Limb (tissue), 2 donors: ENCODE data around the gene GHITM.
"Not testable (repeated sequence)": the region's sequence is repeated elsewhere in the genome, so short reads cannot be mapped to it uniquely, and the experiment has no call there.

Experiments
- DNase-seq, 2 donors: peaks; one replicate each; pipeline ENCODE4 v3.0.0-alpha.2; 2016; ENCODE audit errors: extremely low spot score in 2 of 2

Gene GHITM

DNA sequence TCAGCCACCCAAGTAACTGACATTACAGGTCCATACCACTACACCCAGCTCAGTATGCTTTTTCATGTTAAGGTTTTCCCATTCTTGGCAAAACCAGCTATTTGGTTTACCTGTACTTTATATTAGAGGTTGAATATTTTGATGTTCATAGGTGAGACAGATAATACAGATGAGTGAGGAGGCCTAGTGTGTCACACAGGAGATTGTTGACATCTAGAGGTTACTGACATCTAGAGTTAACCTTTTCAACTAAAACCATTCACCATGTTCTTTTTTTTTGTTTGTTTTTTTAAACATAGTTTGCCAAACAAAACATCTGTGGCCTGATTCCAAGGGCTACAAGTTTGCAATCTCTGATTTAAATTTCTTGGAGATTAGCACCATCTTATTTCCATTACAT lies 8.0 kb downstream of the GHITM start:
- no peak for DNase-seq

DNA sequence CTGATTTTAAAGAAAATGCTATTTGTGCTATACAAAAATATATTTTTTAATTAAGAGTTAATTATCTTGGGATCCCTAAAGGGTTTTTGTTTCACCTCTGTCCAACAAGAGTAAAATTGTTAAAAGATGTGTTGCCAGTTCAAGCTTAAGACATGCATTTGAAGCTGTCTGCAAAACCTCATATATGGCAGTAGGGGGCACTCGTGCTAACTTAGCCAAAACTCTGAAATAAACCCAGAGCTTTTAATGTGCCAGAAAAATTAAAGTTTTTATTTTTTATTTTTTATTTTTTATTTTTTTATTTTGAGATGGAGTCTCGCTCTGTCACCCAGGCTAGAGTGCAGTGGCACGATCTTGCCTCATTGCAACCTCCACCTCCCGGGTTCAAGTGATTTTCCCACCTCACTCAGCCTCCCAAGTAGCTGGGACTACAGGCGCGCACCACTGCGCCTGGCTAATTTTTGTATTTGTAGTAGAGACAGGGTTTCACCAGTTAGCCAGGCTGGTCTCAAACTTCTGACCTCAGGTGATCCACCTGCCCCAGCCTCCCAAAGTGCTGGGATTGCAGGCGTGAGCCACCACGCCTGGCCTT lies 8.8 kb downstream of the GHITM start:
- peak in 1 of 2 donors; percentile 40 for DNase-seq

DNA sequence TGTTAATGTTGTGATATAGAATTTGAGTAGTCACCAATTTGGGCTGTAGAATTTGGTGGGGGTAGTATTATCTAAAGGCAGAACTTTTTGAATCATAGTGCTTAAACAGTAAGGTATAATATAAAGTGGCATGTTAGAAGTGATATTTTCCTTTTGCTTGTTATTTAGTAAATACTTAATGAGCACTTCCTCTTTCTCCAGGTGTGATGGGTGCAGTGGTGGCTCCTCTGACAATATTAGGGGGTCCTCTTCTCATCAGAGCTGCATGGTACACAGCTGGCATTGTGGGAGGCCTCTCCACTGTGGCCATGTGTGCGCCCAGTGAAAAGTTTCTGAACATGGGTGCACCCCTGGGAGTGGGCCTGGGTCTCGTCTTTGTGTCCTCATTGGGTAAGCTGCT lies 10.5 kb downstream of the GHITM start:
- DNase-seq, result no peak

DNA sequence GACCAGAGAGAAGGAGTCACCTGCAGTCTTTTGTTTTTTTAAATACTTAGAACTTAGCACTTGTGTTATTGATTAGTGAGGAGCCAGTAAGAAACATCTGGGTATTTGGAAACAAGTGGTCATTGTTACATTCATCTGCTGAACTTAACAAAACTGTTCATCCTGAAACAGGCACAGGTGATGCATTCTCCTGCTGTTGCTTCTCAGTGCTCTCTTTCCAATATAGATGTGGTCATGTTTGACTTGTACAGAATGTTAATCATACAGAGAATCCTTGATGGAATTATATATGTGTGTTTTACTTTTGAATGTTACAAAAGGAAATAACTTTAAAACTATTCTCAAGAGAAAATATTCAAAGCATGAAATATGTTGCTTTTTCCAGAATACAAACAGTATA lies 13.5 kb downstream of the GHITM start:
- DNase-seq, result no peak

DNA sequence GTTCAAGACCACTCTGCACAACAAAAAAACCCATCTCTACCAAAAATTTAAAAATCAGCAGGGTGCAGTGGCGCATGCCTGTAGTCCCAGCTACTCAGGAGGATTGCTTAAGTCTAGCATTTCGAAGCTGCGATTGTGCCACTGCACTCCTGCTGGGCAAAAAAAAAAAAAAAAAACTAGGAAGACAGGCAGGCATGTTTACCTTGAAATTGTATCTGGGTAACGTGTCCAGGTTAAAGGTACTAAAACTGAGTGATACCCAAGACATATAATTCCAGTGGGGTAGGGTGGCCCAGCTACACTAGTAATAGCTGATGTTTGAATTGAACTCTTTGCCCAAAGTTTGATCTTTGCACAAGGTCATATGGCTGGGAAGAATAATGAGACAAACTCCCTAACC lies 16.2 kb downstream of the GHITM start:
- no peak for DNase-seq

DNA sequence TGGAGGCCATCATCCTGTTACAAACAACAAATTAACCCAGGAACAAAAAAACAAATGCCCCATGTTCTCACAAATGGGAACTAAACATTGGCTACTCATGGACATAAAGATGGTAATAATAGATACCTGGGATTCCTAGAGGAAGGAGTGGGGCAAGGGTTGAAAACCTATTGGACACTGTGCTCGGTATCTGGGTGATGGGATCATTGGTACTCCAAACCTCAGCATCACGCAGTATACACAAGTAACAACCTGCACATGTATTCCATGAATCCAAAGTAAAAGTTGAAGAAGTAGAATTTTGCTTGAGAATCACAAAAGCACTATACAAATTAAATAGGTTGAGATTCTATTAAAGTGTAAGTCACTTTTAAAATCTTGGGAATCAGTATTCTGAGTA lies 16.7 kb downstream of the GHITM start:
- no peak for DNase-seq

DNA sequence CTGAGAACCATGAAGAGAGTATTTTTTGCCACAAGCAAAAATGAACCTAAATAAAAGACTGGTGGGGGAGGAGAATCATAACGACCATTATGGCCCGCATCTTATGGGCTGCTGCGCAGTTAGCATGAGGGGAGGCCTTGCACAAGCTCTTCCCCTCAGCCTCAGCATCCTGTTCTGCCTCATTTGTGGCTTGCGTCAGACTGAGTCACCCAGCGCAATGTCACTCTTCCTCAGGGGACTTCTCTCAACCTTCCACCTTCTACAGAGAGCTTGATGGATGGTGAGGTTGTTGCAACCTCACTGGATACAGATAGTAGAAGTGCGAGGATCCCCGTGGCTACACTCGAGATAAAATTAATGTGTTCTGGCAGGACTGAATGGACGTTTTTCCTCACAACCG lies 17.5 kb downstream of the GHITM start:
- no peak for DNase-seq

DNA sequence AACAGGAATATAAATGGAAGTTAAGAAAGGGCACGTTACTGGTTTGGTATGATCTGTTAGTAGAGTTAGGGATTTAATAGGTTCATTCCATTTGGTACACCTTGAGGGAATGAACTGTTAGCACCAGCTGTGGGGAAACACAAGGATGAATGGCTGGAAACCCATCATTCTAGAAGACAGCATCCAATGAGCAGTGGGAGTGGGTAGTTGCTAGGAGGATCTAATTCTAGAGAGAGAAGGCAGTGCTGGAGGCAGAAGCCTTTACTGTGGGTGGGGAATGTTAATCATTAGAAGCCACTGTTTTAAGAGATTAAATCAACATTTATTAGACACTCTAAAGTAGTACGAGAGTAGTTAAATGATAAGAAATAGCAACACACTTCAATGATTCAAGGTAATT lies 18.8 kb downstream of the GHITM start:
- no peak for DNase-seq

DNA sequence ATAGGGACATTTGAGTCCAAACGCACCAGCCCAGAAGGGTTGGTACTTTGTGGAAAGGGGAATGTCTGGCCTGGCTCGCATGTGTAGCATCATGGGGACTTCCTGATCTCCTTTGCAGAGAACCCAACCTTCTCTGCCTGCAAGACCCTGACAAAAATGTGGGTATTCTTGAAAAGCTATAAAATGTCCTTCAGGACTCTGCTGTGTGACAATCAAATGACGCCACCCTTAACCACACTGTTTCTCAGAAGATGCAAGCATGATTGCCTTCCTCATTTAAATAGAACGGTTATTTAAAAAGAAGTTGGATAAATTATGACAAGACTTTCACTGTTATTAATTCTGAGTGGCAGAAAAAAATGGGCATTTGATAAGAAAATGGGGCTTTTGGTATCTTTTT lies 19.2 kb downstream of the GHITM start:
- no peak for DNase-seq

DNA sequence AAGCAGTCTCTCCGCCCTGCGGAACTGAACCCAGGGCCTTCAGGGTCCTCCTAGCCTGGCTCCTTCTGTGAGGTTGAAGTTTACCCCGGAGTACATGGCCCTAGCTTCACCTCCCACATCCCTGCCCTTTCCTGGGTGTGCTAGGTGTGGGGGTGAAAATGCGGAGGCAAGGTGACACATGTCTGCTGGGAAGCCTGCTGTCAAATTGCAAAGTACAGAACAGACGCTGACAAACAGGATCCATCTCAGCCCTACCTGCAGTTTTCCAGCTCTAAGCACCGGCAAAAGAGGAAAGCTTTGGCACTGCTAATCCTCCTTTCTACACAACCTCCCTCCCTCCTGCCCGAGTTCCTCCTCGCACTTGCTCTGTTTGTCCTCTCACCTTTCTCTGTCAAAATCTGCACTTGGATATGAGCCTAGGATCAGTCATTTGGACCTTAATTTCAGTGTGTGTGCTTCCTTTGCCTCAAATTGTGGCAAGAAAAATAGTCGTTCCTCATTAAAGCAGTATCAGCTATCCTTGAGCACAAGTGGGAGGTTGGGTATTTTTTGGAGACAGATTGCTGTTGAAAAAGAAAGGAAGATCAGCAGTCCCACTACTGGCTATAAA lies 19.9 kb downstream of the GHITM start:
- DNase-seq, result no peak

DNA sequence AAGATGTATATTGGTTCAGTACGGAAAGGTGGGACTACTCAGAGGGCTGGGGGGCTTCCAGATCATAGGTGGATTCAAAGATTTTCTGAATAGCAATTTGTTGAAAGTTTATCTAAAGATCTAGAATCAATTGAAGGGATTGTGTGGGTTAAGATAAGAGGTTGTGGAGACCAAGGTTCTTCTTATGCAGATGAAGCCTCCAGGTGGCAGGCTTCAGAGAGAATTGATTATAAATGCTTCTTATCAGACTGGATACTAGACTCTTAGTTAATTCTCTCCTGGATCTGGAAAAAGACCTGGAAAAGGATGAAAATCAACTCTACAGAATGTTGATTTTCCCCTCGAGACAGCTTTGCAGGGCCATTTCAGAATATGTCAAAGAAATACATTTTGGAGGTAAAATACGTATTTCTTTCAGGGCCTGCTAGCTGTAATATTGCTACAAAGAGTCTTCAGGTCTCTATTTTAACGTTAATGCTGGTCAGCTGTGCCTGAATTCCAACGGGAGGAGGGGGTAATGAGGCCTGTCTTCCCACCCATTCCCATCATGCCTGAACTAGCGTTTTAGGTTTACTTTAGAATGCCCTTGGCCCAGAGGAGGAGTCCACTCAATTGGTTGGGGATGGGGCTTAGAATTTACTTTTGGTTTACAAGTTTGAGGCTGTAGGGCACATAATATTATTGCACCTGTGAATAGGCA lies 21.5 kb downstream of the GHITM start:
- no peak for DNase-seq

DNA sequence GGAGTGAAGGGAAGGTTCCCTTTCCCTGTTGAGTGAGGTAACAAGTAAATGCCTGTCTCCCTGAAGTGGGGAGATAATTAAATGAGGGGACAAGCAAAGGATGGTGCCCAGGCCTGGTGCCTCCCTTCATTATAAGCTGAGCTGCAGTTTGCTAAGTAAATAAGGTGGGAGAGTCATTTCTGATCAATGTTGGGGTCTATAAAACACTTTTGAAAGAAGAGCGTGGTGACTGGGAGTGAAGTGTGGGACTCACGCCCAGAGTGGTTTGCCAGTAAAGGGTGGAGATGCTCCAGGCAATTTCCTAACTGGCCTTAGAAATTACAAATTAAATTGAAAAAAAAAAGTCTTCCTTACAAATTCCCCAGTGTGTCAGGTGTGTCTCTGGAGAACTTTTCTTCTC lies 24.7 kb downstream of the GHITM start:
- DNase-seq, result no peak

DNA sequence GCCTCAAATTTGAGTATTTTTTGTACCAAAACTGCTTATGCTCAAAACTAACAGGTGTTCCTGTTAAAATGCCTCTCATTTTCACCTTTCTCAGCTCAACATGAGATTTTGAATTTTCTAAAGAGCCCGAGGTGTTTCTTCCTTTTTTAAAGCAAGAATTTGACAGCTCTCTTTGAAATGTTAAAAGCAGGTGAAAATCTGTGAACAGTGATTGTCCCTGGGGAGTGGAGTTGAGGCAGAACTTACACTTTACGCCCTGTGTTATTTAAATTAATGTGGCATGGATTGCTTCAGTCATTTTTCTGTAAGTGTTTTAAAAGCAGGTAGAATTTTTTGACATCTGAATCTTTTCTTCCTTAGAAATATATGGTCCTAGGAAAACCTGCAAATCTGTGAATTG lies 25.1 kb downstream of the GHITM start:
- no peak for DNase-seq

DNA sequence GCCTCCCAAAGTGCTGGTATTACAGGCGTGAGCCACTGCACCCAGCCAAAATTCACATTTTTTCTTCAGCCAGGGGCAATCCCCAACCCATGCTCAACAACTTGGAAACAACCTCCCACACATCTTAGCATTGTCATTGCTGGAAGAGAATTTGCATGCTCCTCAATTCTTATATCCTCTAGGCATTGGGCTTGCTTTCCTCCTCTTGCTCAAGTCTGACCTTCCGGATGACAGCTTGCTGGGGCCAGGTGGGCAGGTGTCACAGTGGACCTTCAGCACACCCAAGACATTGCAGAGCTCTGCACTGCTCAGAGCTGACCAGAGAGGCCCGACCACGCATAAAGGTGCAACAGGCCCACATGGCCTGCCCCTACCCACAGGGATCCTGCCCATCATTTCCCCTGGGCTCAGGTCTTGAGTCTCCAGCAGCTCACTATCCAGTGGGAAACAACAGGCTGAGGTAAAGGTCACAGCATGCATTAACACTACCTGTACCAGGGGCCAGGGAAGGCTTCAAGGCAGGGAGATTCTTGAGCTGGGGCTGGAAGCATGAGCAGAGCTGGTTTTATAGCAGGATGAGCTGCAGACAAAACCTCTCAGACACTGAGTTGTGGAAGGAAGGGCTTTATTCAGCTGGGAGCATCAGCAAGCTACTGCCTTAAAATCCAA lies 27.4 kb downstream of the GHITM start:
- DNase-seq, result no peak

DNA sequence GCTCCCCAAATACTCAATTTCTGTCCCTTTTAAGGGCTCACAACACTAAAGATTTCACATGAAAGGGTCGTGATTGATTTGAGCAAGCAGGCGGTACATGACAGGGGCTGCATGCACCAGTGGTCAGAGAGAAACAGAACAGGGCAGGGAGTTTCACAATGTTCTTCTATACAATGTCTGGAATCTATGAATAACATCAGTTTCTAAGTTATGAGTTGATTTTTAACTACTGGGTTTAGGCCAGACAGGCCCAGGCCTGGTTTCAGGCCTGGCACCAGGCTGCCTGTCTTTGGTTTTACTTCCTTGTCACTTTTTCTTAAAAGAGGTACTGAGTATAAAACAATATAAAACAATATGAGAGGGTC lies 28.0 kb downstream of the GHITM start:
- DNase-seq, result not testable (repeated sequence)

DNA sequence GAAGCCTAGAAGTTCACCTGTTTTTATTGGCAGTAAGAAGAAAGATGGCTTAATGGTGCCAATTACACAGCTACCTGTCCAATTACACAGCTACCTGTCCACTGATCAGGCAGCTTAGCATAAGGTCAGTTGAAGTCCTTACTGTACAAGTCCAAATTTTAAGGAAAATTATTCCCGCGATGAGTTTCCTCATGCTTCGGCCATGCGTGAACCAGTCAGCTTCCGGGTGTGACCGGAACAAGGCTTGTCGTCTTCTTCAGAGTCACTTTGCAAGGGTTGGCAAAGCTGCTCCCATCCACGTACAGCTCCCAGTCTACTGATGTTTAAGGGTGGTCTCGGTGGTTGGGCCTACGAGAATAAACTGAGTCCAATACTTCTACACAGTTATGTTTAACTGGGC lies 29.1 kb downstream of the GHITM start:
- not testable (repeated sequence) for DNase-seq

DNA sequence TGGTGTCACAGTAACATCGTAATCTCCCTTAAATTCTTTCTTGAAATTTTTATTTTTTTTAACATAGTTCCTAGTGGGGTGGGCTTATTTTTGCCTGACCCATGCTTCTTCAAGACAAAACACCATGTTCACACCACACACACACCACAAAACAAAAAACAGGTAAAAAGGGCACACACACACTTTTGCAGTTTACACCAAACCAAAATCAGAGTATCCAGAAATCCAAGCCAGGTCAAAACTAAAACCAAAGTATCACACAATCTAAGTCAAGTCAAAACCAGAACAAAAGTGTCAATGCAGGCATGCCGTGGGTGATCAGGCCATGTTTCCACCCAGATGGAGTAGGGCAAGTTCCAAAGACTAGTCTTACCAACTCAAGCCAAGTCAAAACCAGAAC lies 31.9 kb downstream of the GHITM start:
- not testable (repeated sequence) for DNase-seq

DNA sequence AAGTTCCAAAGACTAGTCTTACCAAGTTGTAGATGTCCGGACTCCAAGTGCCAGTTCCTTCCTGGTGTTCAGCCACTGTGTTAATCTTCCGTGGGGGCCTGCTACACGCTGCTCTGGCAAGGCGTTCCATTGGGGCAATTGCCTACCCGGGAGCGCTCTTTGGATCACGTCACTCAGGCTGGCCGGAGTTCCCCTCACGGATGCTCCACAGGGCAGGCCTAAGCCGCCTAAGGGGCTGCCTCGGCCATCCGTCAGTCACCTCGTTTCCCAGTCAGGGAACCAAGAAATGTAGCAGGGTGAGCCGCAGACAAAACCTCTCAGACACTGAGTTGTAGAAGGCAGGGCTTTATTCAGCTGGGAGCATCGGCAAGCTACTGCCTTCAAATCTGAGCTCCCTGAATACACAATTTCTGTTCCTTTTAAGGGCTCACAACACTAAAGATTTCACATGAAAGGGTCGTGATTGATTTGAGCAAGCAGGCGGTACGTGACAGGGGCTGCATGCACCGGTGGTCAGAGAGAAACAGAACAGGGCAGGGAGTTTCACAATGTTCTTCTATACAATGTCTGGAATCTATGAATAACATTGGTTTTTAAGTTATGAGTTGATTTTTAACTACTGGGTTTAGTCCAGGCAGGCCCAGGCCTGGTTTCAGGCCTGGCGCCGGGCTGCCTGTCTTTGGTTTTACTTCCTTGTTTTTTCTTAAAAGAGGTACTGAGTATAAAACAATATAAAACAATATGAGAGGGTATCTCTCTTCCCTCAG lies 32.6 kb downstream of the GHITM start:
- not testable (repeated sequence) for DNase-seq

DNA sequence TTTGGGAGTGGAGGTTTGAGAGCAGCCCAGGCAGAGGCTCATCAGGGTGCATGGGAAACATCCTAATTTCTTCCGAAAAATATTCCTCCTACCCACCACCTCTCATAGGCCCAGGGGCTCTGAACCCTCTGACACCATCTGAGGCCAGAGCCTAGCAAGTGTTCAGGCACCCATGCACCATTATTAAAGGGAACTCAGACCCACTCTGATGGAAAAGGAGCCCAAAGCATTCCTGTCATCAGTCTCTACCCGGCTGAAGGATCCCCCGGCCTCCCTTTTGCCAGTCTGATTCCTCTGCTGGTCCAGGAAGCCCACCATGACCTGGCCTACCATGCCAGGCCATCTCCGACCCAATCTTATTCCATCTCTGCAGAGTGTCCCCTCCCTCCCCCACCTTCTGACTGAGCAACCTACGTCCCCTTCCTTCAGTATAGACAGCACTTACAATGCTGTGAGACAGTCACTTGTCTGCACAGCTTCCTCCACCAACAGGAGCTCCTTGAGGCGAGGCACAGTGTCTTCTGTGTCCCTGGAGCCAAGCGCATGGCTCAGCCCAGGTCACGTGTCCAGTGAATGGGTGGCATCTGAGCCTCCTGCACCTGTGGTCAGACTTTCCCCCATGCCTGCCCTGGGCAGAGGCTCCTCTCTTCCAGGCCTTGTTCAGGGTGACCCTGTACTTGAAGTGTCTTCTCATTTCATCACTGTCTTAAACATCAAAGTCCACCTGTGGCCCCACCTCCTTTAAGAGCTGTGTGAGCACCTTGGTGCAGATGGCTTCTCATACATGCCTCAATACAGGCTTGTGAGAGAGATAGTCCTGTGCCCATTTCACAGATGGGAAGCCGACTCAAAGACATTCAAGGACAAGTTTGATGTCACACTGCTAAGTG lies 33.4 kb downstream of the GHITM start:
- DNase-seq, result no peak

DNA sequence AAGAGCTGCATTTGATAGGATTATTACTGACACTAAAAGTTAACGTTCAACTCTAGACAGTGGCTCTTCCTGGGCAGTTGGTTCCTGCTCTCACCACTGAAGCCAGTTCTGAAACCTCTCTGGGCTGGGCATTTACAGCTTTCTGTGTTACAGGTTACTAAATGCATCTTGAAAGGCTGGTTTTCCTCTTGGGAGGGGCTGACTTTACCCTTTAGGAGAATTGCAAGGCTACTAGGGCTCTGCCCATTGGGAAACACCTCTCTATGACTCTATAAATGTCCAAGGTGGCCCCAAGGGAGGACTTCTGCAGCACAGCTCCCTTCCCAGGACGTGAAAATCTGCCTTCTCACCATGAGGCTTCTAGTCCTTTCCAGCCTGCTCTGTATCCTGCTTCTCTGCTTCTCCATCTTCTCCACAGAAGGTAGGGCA lies 34.2 kb downstream of the GHITM start, which contains the start of gene GPR15LG:
GPR15LG (plus strand) TSS at position 301 of the 429 bp plus-strand sequence; CDS start at position 352, 51 bp downstream.
- no peak for DNase-seq

DNA sequence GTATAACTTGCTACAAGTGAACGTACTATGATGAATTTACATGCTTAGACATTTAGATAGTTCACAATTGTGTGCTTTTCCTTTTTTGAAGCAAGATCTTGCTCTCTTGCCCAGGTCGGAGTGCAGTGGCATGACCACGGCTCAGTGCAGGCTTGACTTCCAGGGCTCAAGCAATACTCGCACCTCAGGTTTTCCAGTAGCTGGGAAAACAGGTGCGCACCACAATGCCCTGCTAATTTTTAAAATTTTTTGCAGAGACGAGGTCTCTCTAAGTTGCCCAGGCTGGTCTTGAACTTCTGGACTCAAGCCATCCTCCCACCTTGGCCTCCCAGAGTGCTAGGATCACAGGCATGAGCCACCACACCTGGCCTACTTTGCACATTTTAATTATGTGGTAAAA lies 36.1 kb downstream of the GHITM start:
- DNase-seq, result no peak
